Medulla oblongata (tissue), 1 donor: ENCODE measurements around the gene TMEM41B.
"Not testable (repeated sequence)": the region's sequence is repeated elsewhere in the genome, so short reads cannot be mapped to it uniquely, and the experiment has no call there.

Experiments
- DNase-seq: peaks from one replicate; pipeline ENCODE4 v3.0.0-alpha.2; 2015; ENCODE audit errors: extremely low spot score

Gene TMEM41B

DNA sequence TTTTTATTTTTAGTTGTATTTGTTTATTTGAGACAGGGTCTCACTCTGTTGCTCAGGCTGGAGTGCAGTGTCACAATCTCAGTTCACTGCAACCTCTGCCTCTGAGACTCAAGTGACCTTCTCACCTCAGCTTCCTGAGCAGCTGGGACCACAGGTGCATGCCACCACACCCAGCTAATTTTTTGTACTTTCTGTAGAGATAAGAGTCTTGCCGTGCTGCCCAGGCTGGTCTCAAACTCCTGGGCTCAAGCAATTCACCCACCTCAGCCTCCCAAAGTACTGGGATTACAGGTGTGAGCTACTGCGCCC lies 53.6 kb downstream of the TMEM41B start:
- not testable (repeated sequence) for DNase-seq

DNA sequence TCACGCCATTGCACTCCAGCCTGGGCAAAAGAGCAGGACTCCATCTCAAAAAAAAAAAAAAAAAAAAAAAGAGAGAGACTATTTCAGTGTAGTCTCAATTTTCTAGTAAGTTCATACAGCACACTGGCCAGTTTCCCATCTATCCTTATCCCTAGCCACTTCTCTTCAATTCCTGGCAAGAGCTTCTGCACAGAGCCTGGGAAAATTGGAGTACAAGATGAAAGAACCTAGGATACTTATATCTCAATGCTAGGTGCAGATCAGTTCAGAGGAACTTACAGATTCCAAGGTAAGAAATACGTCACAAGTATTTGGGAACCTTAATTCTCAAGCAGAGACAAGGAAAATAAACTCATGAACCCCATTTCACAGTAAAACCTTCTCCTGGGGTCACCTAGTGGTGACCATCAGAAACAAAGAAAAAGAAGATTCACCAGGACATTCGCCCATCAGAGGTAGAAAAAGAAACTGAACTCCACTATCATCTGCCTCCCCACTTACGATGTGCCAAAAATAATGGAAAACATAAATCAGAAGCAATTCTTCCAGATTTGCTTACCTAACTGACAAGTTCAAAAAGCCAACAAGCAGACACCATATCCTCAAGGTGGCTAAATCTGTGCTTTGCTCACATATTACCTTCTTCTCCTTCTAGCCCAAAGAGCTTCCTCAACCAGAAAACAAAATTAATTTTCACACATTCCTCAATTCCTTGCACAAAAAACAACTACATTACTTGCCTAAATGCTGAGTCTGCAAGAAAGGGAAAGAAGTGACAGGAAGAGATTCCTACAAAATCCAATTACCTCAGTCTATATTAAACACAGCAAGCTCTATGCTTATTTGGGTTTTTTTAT lies 54.2 kb downstream of the TMEM41B start:
- DNase-seq = peak; percentile 32

DNA sequence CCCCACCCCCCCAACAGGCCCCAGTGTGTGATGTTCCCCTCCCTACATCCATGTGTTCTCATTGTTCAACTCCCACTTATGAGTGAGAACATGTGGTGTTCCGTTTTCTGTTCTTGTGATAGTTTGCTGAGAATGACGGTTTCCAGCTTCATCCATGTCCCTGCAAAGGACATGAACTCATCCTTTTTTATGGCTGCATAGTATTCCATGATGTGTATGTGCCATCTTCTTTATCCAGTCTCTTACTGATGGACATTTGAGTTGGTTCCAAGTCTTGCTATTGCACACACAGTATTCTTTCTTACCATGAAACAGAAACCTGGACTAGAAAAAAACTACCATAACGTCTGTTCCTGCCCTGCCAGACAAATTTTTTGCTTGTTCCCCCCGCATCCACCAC lies 56.1 kb downstream of the TMEM41B start:
- not testable (repeated sequence) for DNase-seq

DNA sequence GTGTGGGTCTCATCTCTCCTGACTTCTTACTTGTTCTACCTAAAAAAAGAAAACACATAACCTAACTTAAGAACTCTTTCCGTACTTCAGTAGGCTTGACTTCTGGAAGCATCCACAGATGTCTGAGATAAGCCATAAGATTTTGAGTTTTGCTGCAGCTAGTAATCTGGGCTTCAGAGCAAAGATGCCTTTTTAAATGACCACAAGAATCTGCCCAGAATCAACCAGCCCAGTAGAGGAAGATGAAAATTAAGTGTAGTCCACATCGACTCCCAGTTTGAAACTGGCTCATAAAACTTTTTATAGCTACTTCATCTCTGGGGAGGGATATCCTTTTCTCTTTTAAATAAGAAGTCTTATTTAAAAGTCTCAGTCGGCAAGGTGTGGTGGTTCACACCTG lies 60.0 kb downstream of the TMEM41B start:
- no peak for DNase-seq

DNA sequence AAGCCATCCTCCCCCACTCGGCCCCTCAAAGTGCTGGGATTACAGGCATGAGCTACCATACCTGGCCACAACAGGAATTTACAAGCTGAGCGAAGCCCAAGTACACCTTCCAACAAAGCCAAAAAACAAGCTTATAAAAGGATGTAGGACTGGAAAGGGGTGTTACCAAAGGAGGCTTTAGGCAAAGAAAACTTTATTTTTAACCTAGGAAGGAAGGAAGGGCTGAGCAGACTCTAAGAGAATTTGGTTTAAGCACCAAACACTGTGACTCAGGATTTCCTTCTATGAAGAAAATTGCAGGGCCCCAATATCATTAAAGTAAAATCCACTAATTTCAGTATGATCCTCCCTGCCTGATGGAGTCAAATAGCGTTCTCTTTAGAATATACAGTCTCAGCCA lies 61.3 kb downstream of the TMEM41B start:
- DNase-seq = no peak

DNA sequence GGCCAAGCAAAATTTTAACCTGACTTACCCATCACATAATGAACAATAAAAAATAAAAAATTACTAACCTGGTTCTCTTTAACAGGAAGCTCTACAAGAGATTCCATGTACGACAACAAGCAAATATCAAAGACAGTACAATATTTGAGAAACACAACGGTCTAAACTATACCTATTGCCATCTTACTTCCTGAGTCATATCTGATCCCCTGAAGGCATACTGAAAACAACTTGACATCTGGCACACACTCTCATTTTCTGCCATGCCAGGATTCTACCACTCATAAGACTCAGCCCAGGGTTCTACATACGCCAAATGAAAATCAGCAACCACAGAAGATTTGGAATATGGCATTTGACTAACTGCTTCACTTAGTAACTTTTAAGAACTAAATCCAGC lies 63.1 kb downstream of the TMEM41B start:
- DNase-seq = no peak

DNA sequence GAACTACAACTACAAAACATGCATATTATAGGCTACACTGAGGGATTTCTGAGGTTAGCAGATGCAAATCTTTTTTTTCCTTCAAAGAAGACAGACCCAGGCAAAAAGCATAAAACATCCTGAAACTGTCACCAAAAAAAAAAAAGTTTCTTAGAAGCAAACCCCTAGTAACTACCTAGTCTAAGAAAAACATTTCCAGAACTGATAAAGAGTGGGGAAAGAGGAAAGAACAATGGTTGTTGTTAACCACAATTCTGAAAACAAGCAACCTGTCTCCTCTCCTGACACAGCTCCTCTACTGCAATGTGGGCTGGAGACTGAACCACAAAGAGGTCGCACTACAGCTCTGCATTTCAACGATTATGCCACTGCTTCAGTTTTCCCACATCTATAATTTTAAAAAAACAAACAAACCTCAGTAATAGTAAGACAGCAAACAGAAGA lies 64.2 kb downstream of the TMEM41B start:
- DNase-seq = no peak

DNA sequence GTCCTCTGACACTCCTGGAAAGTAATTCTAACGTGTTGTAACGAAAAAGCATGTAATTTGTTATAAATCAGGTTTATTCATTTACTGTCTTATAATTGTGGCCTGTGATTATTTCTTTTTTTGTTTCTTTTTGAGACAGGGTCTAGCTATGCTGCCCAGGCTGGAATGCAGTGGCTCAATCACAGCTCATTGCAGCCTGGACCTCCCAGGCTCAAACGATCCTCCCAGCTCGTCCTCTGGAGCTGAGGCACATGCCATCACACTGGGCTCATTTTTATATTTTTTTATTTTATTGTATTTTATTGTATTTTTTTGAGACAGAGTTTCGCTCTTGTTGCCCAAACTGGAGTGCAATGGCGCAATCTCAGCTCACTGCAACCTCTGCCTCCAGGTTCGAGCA lies 65.1 kb downstream of the TMEM41B start:
- no peak for DNase-seq

DNA sequence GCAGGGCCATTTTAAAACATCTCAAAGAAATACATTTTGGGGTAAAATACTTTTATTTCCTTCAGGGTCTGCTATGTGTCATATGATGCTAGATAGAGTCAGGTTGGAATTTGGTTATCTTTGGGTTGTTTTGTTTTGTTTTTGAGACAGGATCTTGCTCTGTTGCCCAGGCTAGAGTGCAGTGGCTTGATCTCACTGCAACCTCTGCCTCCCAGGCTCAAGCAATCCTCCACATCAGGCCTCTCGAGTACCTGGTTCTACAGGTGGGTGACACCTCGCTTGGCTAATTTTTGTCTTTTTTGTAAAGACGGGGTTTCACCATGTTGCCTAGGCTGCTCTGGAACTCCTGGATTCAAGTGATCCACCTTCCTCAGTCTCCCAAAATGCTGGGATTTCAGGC lies 66.5 kb downstream of the TMEM41B start:
- no peak for DNase-seq

DNA sequence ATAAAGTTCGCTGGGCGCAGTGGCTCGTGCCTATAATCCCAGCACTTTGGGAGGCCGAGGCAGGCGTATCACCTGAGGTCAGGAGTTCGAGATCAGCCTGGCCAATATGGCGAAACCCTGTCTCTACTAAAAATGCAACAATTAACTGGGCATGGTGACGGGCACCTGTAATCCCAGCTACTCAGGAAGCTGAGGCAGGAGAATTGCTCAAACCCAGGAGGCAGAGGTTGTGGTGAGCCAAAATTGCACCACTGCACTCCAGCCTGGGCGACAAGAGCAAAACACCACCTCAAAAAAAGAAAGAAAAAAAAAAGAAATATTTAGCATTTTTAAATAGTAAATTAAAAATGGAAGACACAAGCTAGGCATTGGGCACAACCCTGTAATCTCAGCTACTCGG lies 78.2 kb downstream of the TMEM41B start:
- not testable (repeated sequence) for DNase-seq

DNA sequence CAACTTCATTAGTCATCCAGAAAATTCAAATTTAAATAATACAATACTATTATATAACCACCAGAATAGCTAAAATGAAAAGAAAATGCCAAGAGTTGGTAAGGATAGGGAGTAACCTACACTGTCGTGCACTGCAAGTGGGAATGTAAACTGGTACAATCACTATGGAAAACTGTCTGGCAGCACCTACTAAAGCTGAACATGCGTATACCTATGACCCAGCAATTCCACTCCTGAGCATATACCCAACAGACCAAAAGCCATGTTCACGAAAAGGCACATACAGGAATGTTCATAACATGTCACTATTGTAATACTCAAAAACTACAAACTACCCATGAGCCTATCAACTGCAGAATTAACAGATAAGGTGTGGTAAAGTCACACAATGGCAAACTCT lies 81.9 kb downstream of the TMEM41B start:
- DNase-seq = no peak

DNA sequence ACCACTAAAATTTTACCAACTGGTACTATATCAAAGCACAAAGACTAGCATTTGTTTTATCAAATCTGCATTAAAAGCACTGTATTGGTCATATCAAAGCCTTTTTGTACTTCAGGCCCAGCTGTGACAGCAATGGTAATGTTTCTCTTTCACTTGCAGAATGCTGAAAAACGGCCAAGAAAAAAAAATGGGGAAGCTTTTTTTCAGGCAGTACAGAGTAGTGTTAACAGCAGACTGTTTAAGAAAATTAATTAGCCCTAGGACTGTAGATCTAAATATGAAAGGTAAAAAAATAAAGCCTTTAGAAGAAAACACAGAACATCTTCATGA lies 82.6 kb downstream of the TMEM41B start:
- peak; percentile 95 for DNase-seq
